ENCODE data around the gene TTLL5.

DNA sequence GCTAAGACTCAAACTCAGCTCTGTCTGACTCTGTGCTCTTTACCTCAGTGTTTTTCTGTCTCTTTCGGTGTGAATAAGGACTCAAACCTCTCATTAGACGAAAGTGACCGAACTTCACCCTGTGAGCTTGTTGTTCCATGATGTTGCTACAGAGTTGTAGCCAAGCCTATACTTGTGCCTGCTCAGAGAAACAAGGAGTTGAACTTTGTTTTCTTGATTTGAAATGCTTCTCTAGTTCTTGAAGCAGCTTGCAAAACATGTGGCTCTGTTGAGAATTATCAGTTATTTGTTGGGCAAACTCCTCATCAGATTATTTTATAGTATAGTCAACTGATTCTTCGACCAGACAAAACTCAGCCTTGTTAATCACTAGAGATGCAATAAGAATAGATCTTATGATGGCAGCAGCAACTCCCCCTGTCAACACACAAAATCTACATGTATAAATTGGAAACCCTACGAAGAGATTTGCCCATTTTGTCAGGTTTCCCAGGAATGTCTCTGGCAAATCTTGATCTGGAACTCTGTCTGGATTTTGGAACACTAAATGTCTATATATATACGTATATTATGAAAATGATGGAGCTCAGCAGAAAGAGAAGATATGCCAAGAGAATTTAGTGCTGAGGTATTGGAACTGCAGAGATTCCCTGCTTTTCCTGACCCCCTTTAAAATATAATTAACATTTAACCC lies 146.8 kb downstream of the TTLL5 start:
- TF ChIP-seq, protein P1, sequence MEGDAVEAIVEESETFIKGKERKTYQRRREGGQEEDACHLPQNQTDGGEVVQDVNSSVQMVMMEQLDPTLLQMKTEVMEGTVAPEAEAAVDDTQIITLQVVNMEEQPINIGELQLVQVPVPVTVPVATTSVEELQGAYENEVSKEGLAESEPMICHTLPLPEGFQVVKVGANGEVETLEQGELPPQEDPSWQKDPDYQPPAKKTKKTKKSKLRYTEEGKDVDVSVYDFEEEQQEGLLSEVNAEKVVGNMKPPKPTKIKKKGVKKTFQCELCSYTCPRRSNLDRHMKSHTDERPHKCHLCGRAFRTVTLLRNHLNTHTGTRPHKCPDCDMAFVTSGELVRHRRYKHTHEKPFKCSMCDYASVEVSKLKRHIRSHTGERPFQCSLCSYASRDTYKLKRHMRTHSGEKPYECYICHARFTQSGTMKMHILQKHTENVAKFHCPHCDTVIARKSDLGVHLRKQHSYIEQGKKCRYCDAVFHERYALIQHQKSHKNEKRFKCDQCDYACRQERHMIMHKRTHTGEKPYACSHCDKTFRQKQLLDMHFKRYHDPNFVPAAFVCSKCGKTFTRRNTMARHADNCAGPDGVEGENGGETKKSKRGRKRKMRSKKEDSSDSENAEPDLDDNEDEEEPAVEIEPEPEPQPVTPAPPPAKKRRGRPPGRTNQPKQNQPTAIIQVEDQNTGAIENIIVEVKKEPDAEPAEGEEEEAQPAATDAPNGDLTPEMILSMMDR (IDR thresholded peaks at IDR 0.05) = no peak
- TF ChIP-seq POLR2A (IDR thresholded peaks at IDR 0.05) = no peak
- TF ChIP-seq EP300 (IDR thresholded peaks at IDR 0.05) = no peak

Measured in tibial nerve (tissue), 4 donors.